H9 (cell line): Measurements from ENCODE around the gene ACOT7. TPM values are rescaled to one million over a fixed set of nuclear protein-coding genes. Genes with fewer than 3 reads are reported as not detected.

Experiments used
- DNase-seq: peaks from one replicate; pipeline ENCODE4 v3.0.0-alpha.2; 2017
- H2AFZ ChIP-seq: one replicate; pipeline ENCODE4 v1.6.1; 2013; ENCODE audit warnings: mild to moderate bottlenecking, low read length, control low read depth, moderate library complexity
- H2AK5ac ChIP-seq: 2 replicates; pipeline ENCODE4 v1.6.1; 2013; ENCODE audit warnings: low read length, control low read depth, mixed read lengths; ENCODE audit not compliant: insufficient read length
- H2BK120ac ChIP-seq: one replicate; pipeline ENCODE4 v1.6.1; 2013; ENCODE audit warnings: low read depth, mild to moderate bottlenecking, low read length, control low read depth, inconsistent platforms; ENCODE audit not compliant: poor library complexity, severe bottlenecking
- H2BK12ac ChIP-seq: 2 replicates; pipeline ENCODE4 v1.6.1; 2013; ENCODE audit warnings: low read length, control low read depth, mixed read lengths, low read depth; ENCODE audit not compliant: insufficient read length
- H2BK15ac ChIP-seq: 2 replicates; pipeline ENCODE4 v1.6.1; 2013; ENCODE audit warnings: low read depth, low read length, control low read depth
- H2BK20ac ChIP-seq: one replicate; pipeline ENCODE4 v1.6.1; 2013; ENCODE audit warnings: low read depth, mild to moderate bottlenecking, low read length, control low read depth, inconsistent platforms; ENCODE audit not compliant: poor library complexity, severe bottlenecking
- H2BK5ac ChIP-seq: 2 replicates; pipeline ENCODE4 v1.6.1; 2013; ENCODE audit warnings: low read length, control low read depth, mixed read lengths; ENCODE audit not compliant: insufficient read length
- H3K14ac ChIP-seq: 2 replicates; pipeline ENCODE4 v1.6.1; 2013; ENCODE audit warnings: low read length, control low read depth; ENCODE audit not compliant: insufficient read depth
- H3K18ac ChIP-seq: 2 replicates; pipeline ENCODE4 v1.6.1; 2013; ENCODE audit warnings: low read depth, mild to moderate bottlenecking, mixed read lengths, low read length, control low read depth; ENCODE audit not compliant: insufficient read length
- H3K23ac ChIP-seq: 2 replicates; pipeline ENCODE4 v1.6.1; 2013; ENCODE audit warnings: low read length, control low read depth, mixed read lengths, low read depth; ENCODE audit not compliant: insufficient read length
- H3K23me2 ChIP-seq: 2 replicates; pipeline ENCODE4 v1.6.1; 2013; ENCODE audit warnings: low read depth, mild to moderate bottlenecking, mixed read lengths, low read length, control low read depth; ENCODE audit not compliant: insufficient read length, poor library complexity, severe bottlenecking
- H3K27ac ChIP-seq: 2 replicates; pipeline ENCODE4 v1.5.1; 2013; ENCODE audit warnings: low read length, control low read depth, mixed read lengths, low read depth; ENCODE audit not compliant: insufficient read length
- H3K27me3 ChIP-seq: 2 replicates; pipeline ENCODE4 v1.6.1; 2013; ENCODE audit warnings: low read length, control low read depth, inconsistent platforms; ENCODE audit not compliant: insufficient read depth
- H3K4ac ChIP-seq: 2 replicates; pipeline ENCODE4 v1.6.1; 2013; ENCODE audit warnings: low read depth, mild to moderate bottlenecking, control low read depth, inconsistent platforms, low read length, moderate library complexity
- H3K4me1 ChIP-seq: 2 replicates; pipeline ENCODE4 v1.6.1; 2013; ENCODE audit warnings: low read length, control low read depth, inconsistent platforms; ENCODE audit not compliant: insufficient read depth
- H3K4me2 ChIP-seq: 2 replicates; pipeline ENCODE4 v1.6.1; 2013; ENCODE audit warnings: low read length, control low read depth, mixed read lengths; ENCODE audit not compliant: insufficient read length, insufficient read depth
- H3K56ac ChIP-seq: 2 replicates; pipeline ENCODE4 v1.6.1; 2013; ENCODE audit warnings: low read depth, mild to moderate bottlenecking, mixed read lengths, low read length, control low read depth; ENCODE audit not compliant: insufficient read length
- H3K79me1 ChIP-seq: 2 replicates; pipeline ENCODE4 v1.6.1; 2013; ENCODE audit warnings: low read depth, mild to moderate bottlenecking, moderate library complexity, low read length, control low read depth, inconsistent platforms; ENCODE audit not compliant: insufficient read depth, poor library complexity, severe bottlenecking
- H3K79me2 ChIP-seq: 2 replicates; pipeline ENCODE4 v1.6.1; 2013; ENCODE audit warnings: low read length, control low read depth, inconsistent platforms; ENCODE audit not compliant: insufficient read depth
- H3K9ac ChIP-seq: 2 replicates; pipeline ENCODE4 v1.6.1; 2013; ENCODE audit warnings: low read length, control low read depth, mixed read lengths; ENCODE audit not compliant: insufficient read length; ENCODE audit errors: extremely low read depth
- H3K9me3 ChIP-seq: one replicate; pipeline ENCODE4 v1.6.1; 2013; ENCODE audit warnings: low read depth, low read length, inconsistent platforms; ENCODE audit not compliant: control insufficient read depth
- H3T11ph ChIP-seq: one replicate; pipeline ENCODE4 v1.6.1; 2013; ENCODE audit warnings: mild to moderate bottlenecking, low read length, control low read depth, inconsistent platforms
- H4K20me1 ChIP-seq: one replicate; pipeline ENCODE4 v1.6.1; 2013; ENCODE audit not compliant: control insufficient read depth, insufficient read length, insufficient read depth
- H4K5ac ChIP-seq: 2 replicates; pipeline ENCODE4 v1.6.1; 2013; ENCODE audit warnings: low read depth, mild to moderate bottlenecking, mixed read lengths, low read length, control low read depth; ENCODE audit not compliant: insufficient read length
- H4K8ac ChIP-seq: replicated peaks from 2 replicates; pipeline ENCODE4 v1.6.1; 2013; ENCODE audit warnings: low read length, control low read depth, mixed read lengths, low read depth; ENCODE audit not compliant: insufficient read length
- H4K91ac ChIP-seq: 2 replicates; pipeline ENCODE4 v1.6.1; 2013; ENCODE audit warnings: low read depth, mild to moderate bottlenecking, moderate library complexity, mixed read lengths, low read length, control low read depth; ENCODE audit not compliant: insufficient read length
- H3K27ac Mint-ChIP-seq, 3 experiments: 2 replicates in 2 of 3; 3 replicates in 1 of 3; pipeline ENCODE4 v1.8.0; 2020 to 2021; ENCODE audit warnings: mixed read lengths in 3 of 3, mild to moderate bottlenecking in 1 of 3, moderate library complexity in 1 of 3
- H3K27me3 Mint-ChIP-seq: 2 replicates; pipeline ENCODE4 v1.8.0; 2021; ENCODE audit warnings: low read depth, mild to moderate bottlenecking, moderate library complexity, mixed read lengths
- H3K36me3 Mint-ChIP-seq, 3 experiments: 2 replicates in 2 of 3; 3 replicates in 1 of 3; pipeline ENCODE4 v1.8.0; 2020 to 2021; ENCODE audit warnings: low read depth in 3 of 3, mixed read lengths in 3 of 3; ENCODE audit not compliant: insufficient read depth in 1 of 3
- H3K4me1 Mint-ChIP-seq, 2 experiments: 2 replicates each; pipeline ENCODE4 v1.8.0; 2020; ENCODE audit warnings: mixed read lengths in 2 of 2
- H3K4me3 Mint-ChIP-seq, 2 experiments: 2 replicates in 1 of 2; 3 replicates in 1 of 2; pipeline ENCODE4 v1.8.0; 2020 to 2021; ENCODE audit warnings: mild to moderate bottlenecking in 2 of 2, mixed read lengths in 2 of 2, moderate library complexity in 1 of 2
- H3K9me3 Mint-ChIP-seq, 2 experiments: 2 replicates in 1 of 2; 3 replicates in 1 of 2; pipeline ENCODE4 v1.8.0; 2020; ENCODE audit warnings: mild to moderate bottlenecking in 2 of 2, mixed read lengths in 2 of 2, moderate library complexity in 1 of 2
- CTCF ChIP-seq: fragments of 200-600 bp; sonication (generic); conservative IDR thresholded peaks from 3 replicates; pipeline ENCODE4 v1.8.0; 2021; ENCODE audit warnings: antibody characterized with exemption, mild to moderate bottlenecking
- WGBS: extraction: QIAGEN DNeasy Blood & Tissue Kit; methylation state at CpG from one replicate; pipeline ENCODE4 v1.1.7; 2013; ENCODE audit warnings: missing lambda C conversion rate, low lambda C conversion rate, mixed read lengths; ENCODE audit not compliant: insufficient read length; ENCODE audit errors: extremely low coverage; 5-methylcytosine and 5-hydroxymethylcytosine counted together
- total RNA-seq: library from RNA; stranded (reverse); gene quantifications from 2 replicates; pipeline ENCODE4 v1.2.1, GENCODE V29; 2021

ACOT7 gene
- total RNA-seq, 1 experiment from 2014 or later, result 87.4 TPM

GRCh38 chr1:6243053-6243834, 150.3 kb downstream of the ACOT7 start:
- no peak overlapping the region for H3K14ac ChIP-seq
- no peaks in the 10 kb centered on the region for H3K79me2 ChIP-seq
- no CpG with 5 or more reads among the region's 20 CpGs for WGBS
- Mint-ChIP-seq H3K4me3 (peak overlapping the region; percentile 83 to 89), H3K9me3 (no peaks in the 10 kb centered on the region; a peak in 1 of 5 replicates), H3K4me1 (peaks cover 51 to 53% of the 10 kb centered on the region in 2 experiments), H3K27ac (no peak overlapping the region), H3K36me3 (no peaks in the 10 kb centered on the region), H3K27me3 (peaks cover 24% of the 10 kb centered on the region)
- H3K9ac ChIP-seq, result no peak overlapping the region
- H2BK20ac ChIP-seq, result no peak overlapping the region
- H3K23me2 ChIP-seq, result peaks cover 25% of the 10 kb centered on the region
- no peaks in the 10 kb centered on the region for H3K9me3 ChIP-seq
- H2BK5ac ChIP-seq, result no peak overlapping the region
- H2AFZ ChIP-seq, result no peak overlapping the region
- H4K8ac ChIP-seq, result no peak overlapping the region
- no peak overlapping the region for H3K4ac ChIP-seq
- no peak overlapping the region for H4K91ac ChIP-seq
- H2BK12ac ChIP-seq, result no peak overlapping the region
- no peaks in the 10 kb centered on the region; the same call in 1 of the 2 replicates for H3K27me3 ChIP-seq
- peaks cover 5% of the 10 kb centered on the region; the same call in 1 of the 2 replicates for H3K4me1 ChIP-seq
- no peak overlapping the region for H3K18ac ChIP-seq
- H3K27ac ChIP-seq, result no peak overlapping the region
- no peak overlapping the region for H2BK15ac ChIP-seq
- H4K5ac ChIP-seq, result no peak overlapping the region
- no peaks in the 10 kb centered on the region for H3K79me1 ChIP-seq
- H3T11ph ChIP-seq, result no peak overlapping the region
- H2BK120ac ChIP-seq, result no peak overlapping the region
- no peak for DNase-seq
- peak overlapping the region; percentile 79 for H3K4me2 ChIP-seq
- no peak for TF ChIP-seq CTCF
- H4K20me1 ChIP-seq, result no peaks in the 10 kb centered on the region
- no peak overlapping the region for H3K56ac ChIP-seq
- H2AK5ac ChIP-seq, result no peak overlapping the region
- no peak overlapping the region for H3K23ac ChIP-seq
